Progenitor cell of endocrine pancreas (in vitro differentiated cells): ENCODE results near the gene CNOT1. TPM values are rescaled to one million over a fixed set of nuclear protein-coding genes. Genes with fewer than 3 reads are reported as not detected.

ENCODE experiments used
- DNase-seq: peaks from one replicate; pipeline ENCODE4 v3.0.0; 2021; ENCODE audit warnings: low spot score; ENCODE audit not compliant: unreplicated experiment
- H3K27ac Mint-ChIP-seq: 2 replicates; pipeline ENCODE4 v1.8.0; 2021; ENCODE audit warnings: mild to moderate bottlenecking, moderate library complexity, mixed read lengths
- H3K27me3 Mint-ChIP-seq: 2 replicates; pipeline ENCODE4 v1.8.0; 2021; ENCODE audit warnings: mixed read lengths
- H3K36me3 Mint-ChIP-seq: 2 replicates; pipeline ENCODE4 v1.8.0; 2022; ENCODE audit warnings: mixed read lengths; ENCODE audit not compliant: insufficient read depth
- H3K4me1 Mint-ChIP-seq: 2 replicates; pipeline ENCODE4 v1.8.0; 2021; ENCODE audit warnings: low read depth, mixed read lengths
- H3K4me3 Mint-ChIP-seq: 2 replicates; pipeline ENCODE4 v1.8.0; 2021; ENCODE audit warnings: low read depth, mild to moderate bottlenecking, moderate library complexity, mixed read lengths
- H3K9me3 Mint-ChIP-seq: 2 replicates; pipeline ENCODE4 v1.8.0; 2021; ENCODE audit warnings: low read depth, mixed read lengths
- CTCF ChIP-seq: fragments of 200-600 bp; sonication (generic); IDR thresholded peaks from one replicate; pipeline ENCODE4 v1.5.0; 2021; ENCODE audit warnings: antibody characterized with exemption, mild to moderate bottlenecking; ENCODE audit not compliant: unreplicated experiment
- long read RNA-seq: library from polyadenylated mRNA; unstranded; transcript quantifications from one replicate; pipeline ENCODE4 v2.0.0, GENCODE V29; 2020
- total RNA-seq: library from RNA; stranded (reverse); gene quantifications from 2 replicates; pipeline ENCODE4 v1.2.1, GENCODE V29; 2021

The CNOT1 gene
- total RNA-seq = 233 and 235 TPM in 2 replicates
- long read RNA-seq, partial matches to known transcripts = 63 of 76 reads
- long read RNA-seq, other reads (novel, unspliced or antisense) = 7 of 76 reads

- Mint-ChIP-seq H3K27ac (peak within 1 kb of the TSS; percentile 100), H3K9me3 (no peaks in the 10 kb centered on the region), H3K4me1 (peaks cover 15% of the 10 kb centered on the region), H3K36me3 (peaks cover 3% of the 10 kb centered on the region), H3K27me3 (no peaks in the 10 kb centered on the region), H3K4me3 (peak within 1 kb of the TSS; percentile 99)
- no peak for TF ChIP-seq CTCF
- peak; percentile 99 for DNase-seq
Observed at GRCh38 chr16:58629733-58630640, at the start of gene CNOT1. CNOT1 (minus strand) TSS chr16:58629826; CDS start chr16:58599337, 30,489 bp downstream.

GRCh38 chr16:58678716-58679115, 49.1 kb upstream of the CNOT1 start:
- no peak overlapping the region for H3K4me3 Mint-ChIP-seq
- peaks cover 5% of the 10 kb centered on the region for H3K4me1 Mint-ChIP-seq
- no peaks in the 10 kb centered on the region for H3K9me3 Mint-ChIP-seq
- no peak for TF ChIP-seq CTCF
- peaks cover 11% of the 10 kb centered on the region for H3K36me3 Mint-ChIP-seq
- DNase-seq = no peak
- H3K27me3 Mint-ChIP-seq = no peaks in the 10 kb centered on the region
- no peak overlapping the region for H3K27ac Mint-ChIP-seq

- no peak overlapping the region for H3K27ac Mint-ChIP-seq
- H3K36me3 Mint-ChIP-seq = peaks cover 11% of the 10 kb centered on the region
- H3K9me3 Mint-ChIP-seq = no peaks in the 10 kb centered on the region
Observed at GRCh38 chr16:58678269-58678668, 48.6 kb upstream of the CNOT1 start.

GRCh38 chr16:58670946-58671583, 41.4 kb upstream of the CNOT1 start:
- peaks cover 16% of the 10 kb centered on the region for H3K36me3 Mint-ChIP-seq
- H3K27ac Mint-ChIP-seq = no peak overlapping the region
- no peak for DNase-seq
- H3K4me1 Mint-ChIP-seq = no peaks in the 10 kb centered on the region
- TF ChIP-seq CTCF = no peak
- no peaks in the 10 kb centered on the region for H3K27me3 Mint-ChIP-seq
- H3K9me3 Mint-ChIP-seq = no peaks in the 10 kb centered on the region
- H3K4me3 Mint-ChIP-seq = no peak overlapping the region

More at GRCh38 chr16:58678269-58678668, 48.6 kb upstream of the CNOT1 start:
- DNase-seq = no peak
- no peaks in the 10 kb centered on the region for H3K27me3 Mint-ChIP-seq
- peaks cover 2% of the 10 kb centered on the region for H3K4me1 Mint-ChIP-seq
- H3K4me3 Mint-ChIP-seq = no peak overlapping the region
- no peak for TF ChIP-seq CTCF

GRCh38 chr16:58670177-58670576, 40.6 kb upstream of the CNOT1 start:
- H3K4me3 Mint-ChIP-seq = no peak overlapping the region
- no peak for TF ChIP-seq CTCF
- H3K27ac Mint-ChIP-seq = peak overlapping the region; percentile 24
- no peaks in the 10 kb centered on the region for H3K9me3 Mint-ChIP-seq
- no peaks in the 10 kb centered on the region for H3K27me3 Mint-ChIP-seq
- no peaks in the 10 kb centered on the region for H3K4me1 Mint-ChIP-seq
- H3K36me3 Mint-ChIP-seq = peaks cover 14% of the 10 kb centered on the region
- DNase-seq = no peak
